Urinary bladder (tissue), 4 donors: Measurements from ENCODE around the gene FHL1. TPM values are rescaled to one million over a fixed set of nuclear protein-coding genes. Genes with fewer than 3 reads are reported as not detected.
"Not testable (repeated sequence)": the region's sequence is repeated elsewhere in the genome, so short reads cannot be mapped to it uniquely, and the experiment has no call there.

ENCODE experiments used
- DNase-seq: peaks from one replicate; pipeline ENCODE4 v3.0.0-alpha.2; 2015; ENCODE audit errors: extremely low spot score
- H3K27ac ChIP-seq: one replicate; pipeline ENCODE4 v1.5.1; 2013; ENCODE audit warnings: low read depth, mild to moderate bottlenecking, moderate library complexity
- H3K36me3 ChIP-seq: one replicate; pipeline ENCODE4 v1.6.1; 2013; ENCODE audit warnings: mild to moderate bottlenecking, moderate library complexity; ENCODE audit not compliant: insufficient read depth
- H3K4me1 ChIP-seq: one replicate; pipeline ENCODE4 v1.6.1; 2013; ENCODE audit warnings: mild to moderate bottlenecking, moderate library complexity; ENCODE audit not compliant: insufficient read depth
- H3K4me3 ChIP-seq: one replicate; pipeline ENCODE4 v1.5.1; 2013; ENCODE audit warnings: low read depth, low read length
- WGBS: extraction: QIAGEN DNeasy Blood & Tissue Kit; methylation state at CpG from one replicate; pipeline ENCODE4 v1.1.7; 2013; 5-methylcytosine and 5-hydroxymethylcytosine counted together
- polyA plus RNA-seq: library from polyadenylated mRNA; stranded (reverse); fragments of 200-250 nt; gene quantifications from one replicate; pipeline ENCODE4 v1.2.3, GENCODE V29; 2013
- total RNA-seq: library from RNA; depleted of rRNA; stranded (reverse); fragments of >200 nt; gene quantifications from one replicate; pipeline ENCODE4 v1.2.3, GENCODE V29; 2014
- donor health status: healthy with polysubstance abuse.
- donor health status: healthy.

Gene FHL1
- total and polyA plus RNA-seq, 2 donors, result 578 to 736 TPM

DNA sequence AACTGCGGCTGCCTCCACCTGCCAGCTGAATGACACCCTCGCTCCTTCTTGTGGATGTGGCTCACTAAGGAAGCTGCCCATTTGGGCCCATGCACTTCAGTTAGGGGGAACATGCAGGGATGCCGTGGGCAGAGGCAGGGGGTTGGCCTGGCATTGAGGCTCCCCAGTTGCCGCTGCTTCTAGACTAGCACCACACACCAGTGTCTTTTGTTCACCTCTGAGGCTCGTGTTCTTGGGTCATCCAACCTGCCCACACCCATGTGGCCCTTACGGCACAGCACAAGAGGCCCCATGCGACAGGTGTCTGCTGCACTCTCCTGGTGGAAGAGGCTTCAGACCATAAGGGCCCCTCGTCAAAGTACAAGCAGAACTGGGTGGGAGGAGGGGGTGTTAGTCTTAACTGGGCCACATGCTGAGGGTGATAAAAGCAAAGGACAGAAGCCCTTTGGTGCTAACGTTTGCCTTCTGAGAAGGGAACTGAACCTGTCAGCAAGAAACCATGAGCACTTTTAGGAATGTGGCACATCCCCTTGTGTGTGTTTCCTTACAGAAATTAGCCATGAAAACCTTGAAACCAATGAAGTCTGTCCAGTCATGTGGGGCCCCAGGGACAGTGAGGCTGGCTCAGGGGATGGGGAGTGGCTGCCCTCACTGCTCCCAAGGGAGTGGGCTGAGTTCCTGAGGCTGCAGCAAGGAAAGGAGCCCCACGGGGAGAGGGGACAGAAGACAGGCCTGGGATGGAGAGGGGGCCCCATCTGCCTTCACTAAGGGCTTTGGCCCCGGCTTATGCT, 64.6 kb downstream of the FHL1 start:
- no peak for DNase-seq
- peaks cover 3% of the 10 kb centered on the region for H3K36me3 ChIP-seq
- no peak overlapping the region for H3K4me3 ChIP-seq
- peak overlapping the region; percentile 38 for H3K27ac ChIP-seq
- no peaks in the 10 kb centered on the region for H3K4me1 ChIP-seq
- 52% methylated on average over 11 of the region's 11 CpGs for WGBS

DNA sequence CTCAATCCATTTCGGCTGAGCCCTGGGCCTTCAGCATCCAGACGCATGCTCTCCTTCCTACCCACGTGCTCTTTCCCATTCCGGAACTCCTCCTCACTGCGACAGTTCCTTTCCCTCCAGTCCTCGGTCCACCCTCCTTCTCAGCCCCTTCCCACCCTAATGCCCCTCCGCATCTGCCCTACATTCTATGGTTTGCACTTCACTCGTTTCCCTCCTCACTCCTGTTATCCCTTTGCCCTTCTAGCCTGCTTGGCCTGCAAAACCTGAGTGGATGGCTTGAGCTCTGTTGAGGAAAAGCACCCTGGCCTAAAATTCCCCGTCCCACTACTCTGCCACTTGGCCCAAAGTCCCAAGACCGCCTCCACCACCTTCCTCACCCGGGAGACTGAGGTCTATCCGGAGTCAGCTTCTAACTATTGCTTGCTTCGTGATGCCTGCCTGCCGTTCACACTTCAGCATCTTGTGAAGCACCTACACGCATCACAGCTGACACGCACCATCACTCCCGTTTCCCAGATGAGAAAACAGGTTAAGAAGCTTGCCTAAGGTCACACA, 65.3 kb downstream of the FHL1 start:
- no peak for DNase-seq
- H3K4me1 ChIP-seq, result no peaks in the 10 kb centered on the region
- H3K4me3 ChIP-seq, result no peak overlapping the region
- H3K27ac ChIP-seq, result peak overlapping the region; percentile 38
- H3K36me3 ChIP-seq, result peaks cover 3% of the 10 kb centered on the region
- 48% methylated on average over 17 of the region's 17 CpGs for WGBS

DNA sequence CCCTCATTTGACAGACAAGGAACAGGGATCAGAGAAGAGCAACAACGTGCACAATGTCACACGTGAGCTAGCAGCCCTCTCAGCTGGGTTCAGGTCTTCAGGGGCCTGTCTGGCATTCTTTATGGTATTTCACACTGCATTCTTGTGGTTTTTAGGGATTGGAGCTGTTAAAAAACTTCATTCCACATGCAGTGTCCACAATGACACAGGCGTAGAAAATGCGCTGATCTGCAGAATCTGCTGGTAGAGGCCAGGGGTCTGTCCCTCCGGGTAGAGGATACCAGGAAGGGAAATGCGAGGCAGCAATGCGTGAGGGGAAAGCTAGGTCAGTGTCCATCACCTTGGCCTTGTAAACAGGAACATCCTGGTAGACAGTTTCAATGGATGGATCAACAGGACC, 67.2 kb downstream of the FHL1 start:
- Histone ChIP-seq H3K4me1 (no peaks in the 10 kb centered on the region), H3K27ac (no peak overlapping the region), H3K4me3 (no peak overlapping the region), H3K36me3 (peaks cover 3% of the 10 kb centered on the region)
- 46% methylated on average over 7 of the region's 7 CpGs for WGBS
- no peak for DNase-seq

GRCh38 chrX:136215559-136215958, 68.2 kb downstream of the FHL1 start:
- peaks cover 3% of the 10 kb centered on the region for H3K36me3 ChIP-seq
- H3K4me3 ChIP-seq, result no peak overlapping the region
- H3K4me1 ChIP-seq, result no peaks in the 10 kb centered on the region
- no peak overlapping the region for H3K27ac ChIP-seq
- no peak for DNase-seq

DNA sequence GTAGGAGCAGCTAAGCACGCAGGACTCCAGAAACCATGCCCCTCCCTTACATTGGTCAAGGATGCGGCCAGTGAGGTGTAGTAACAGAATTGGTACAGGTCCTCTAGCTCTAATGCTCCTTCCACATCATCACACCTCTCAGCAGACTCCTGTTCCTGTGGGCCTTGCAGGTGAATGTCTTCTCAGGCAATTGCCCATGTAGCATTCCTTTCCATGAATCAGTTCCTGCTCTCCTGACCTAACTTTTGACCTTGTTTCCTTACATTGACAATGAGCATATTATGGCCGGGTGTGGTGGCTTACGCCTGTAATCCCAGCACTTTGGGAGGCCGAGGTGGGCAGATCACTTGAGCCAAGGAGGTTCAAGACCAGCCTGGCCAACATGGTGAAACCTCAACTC, 72.6 kb downstream of the FHL1 start:
- Histone ChIP-seq H3K36me3 (no peaks in the 10 kb centered on the region), H3K4me1 (no peaks in the 10 kb centered on the region), H3K4me3 (no peak overlapping the region), H3K27ac (no peak overlapping the region)
- DNase-seq, result no peak
- 89% methylated on average over 5 of the region's 5 CpGs for WGBS

DNA sequence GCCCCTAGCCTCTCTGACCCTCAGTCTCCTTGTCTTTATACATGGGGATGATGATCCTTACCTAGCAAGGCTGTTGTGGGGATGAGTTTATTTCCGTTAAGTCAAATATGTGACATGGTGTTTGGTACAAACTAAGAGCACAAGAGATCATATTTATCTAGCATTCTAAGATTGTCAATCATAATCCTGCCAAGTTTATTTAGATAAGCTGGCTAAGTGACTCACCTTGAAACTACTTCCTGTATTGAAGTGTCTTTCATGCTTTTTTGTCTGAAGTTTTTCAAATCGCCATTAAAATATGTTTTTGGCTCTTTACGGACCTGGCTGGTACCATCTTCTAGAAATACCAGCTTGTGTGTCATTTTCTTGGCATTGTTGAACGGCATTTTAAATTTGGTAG, 73.2 kb downstream of the FHL1 start:
- 92% methylated on average over 4 of the region's 4 CpGs for WGBS
- no peaks in the 10 kb centered on the region for H3K36me3 ChIP-seq
- no peak for DNase-seq
- no peak overlapping the region for H3K27ac ChIP-seq
- no peak overlapping the region for H3K4me3 ChIP-seq
- no peaks in the 10 kb centered on the region for H3K4me1 ChIP-seq

- no peaks in the 10 kb centered on the region for H3K4me1 ChIP-seq
- DNase-seq, result no peak
- no peak overlapping the region for H3K4me3 ChIP-seq
- no peak overlapping the region for H3K27ac ChIP-seq
- H3K36me3 ChIP-seq, result no peaks in the 10 kb centered on the region
- WGBS, result 87% methylated on average over 3 of the region's 3 CpGs
Measured at GRCh38 chrX:136220951-136221350, 73.6 kb downstream of the FHL1 start.

DNA sequence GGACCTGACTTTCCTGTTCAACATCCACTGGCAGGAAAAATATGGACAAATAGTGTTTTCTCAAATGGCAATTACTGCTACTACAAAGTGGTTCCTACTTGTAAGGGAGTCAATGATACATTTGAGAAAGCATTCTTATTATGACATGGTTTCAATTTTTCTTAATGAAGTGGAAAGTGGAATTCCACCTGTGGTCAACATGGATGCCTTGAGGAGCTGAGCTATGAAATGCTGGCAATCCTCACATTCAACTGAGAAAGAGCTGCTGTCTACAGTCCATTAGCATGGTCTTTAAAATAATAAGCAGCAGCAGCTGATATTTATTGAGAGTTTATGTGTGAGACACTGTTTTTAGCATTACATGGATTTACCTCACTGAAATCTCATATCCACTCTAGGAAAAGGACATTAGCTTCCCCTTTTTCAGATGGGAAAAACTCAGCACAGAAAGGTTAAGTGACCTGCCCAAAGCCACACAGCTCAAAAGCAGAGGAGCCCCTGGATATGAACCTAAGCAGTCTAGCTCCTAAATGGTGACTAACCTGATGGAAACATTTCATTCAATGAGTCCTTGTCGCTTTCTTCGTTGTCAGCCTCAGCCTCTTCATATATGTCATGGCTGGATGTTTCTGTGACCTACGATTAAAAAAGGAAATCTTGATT, 74.6 kb downstream of the FHL1 start:
- WGBS, result 96% methylated on average over 3 of the region's 3 CpGs
- Histone ChIP-seq H3K27ac (no peak overlapping the region), H3K36me3 (no peaks in the 10 kb centered on the region), H3K4me3 (no peak overlapping the region), H3K4me1 (no peaks in the 10 kb centered on the region)
- no peak for DNase-seq

- Histone ChIP-seq H3K4me3 (no peak overlapping the region), H3K36me3 (no peaks in the 10 kb centered on the region)
Measured at GRCh38 chrX:136227074-136227473, 79.7 kb downstream of the FHL1 start.

GRCh38 chrX:136227948-136228838, 80.9 kb downstream of the FHL1 start:
- WGBS, result 81% methylated on average over 8 of the region's 8 CpGs
- no peaks in the 10 kb centered on the region for H3K36me3 ChIP-seq

More at GRCh38 chrX:136227074-136227473, 79.7 kb downstream of the FHL1 start:
- no peak for DNase-seq
- Histone ChIP-seq H3K4me1 (no peaks in the 10 kb centered on the region), H3K27ac (no peak overlapping the region)

GRCh38 chrX:136228839-136229207, 81.5 kb downstream of the FHL1 start:
- H3K4me1 ChIP-seq, result no peaks in the 10 kb centered on the region
- DNase-seq, result no peak
- no peak overlapping the region for H3K27ac ChIP-seq
- H3K4me3 ChIP-seq, result no peak overlapping the region
- WGBS, result 80% methylated on average over 3 of the region's 3 CpGs
- no peaks in the 10 kb centered on the region for H3K36me3 ChIP-seq

More at GRCh38 chrX:136227948-136228838, 80.9 kb downstream of the FHL1 start:
- no peak overlapping the region for H3K27ac ChIP-seq
- no peak overlapping the region for H3K4me3 ChIP-seq
- DNase-seq, result no peak
- no peaks in the 10 kb centered on the region for H3K4me1 ChIP-seq

GRCh38 chrX:136237074-136237473, 89.7 kb downstream of the FHL1 start:
- DNase-seq, result no peak
- Histone ChIP-seq H3K4me1 (no peaks in the 10 kb centered on the region), H3K36me3 (no peaks in the 10 kb centered on the region), H3K27ac (no peak overlapping the region), H3K4me3 (no peak overlapping the region)
- WGBS, result 95% methylated on average over 3 of the region's 3 CpGs

DNA sequence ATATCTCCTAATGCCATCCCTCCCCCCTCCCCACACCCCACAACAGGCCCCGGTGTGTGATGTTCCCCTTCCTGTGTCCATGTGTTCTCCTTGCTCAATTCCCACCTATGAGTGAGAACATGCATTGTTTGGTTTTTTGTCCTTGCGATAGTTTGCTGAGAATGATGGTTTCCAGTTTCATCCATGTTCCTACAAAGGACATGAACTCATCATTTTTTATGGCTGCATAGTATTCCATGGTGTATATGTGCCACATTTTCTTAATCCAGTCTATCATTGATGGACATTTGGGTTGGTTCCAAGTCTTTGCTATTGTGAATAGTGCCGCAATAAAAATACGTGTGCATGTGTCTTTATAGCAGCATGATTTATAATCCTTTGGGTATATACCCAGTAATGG, 90.5 kb downstream of the FHL1 start:
- not testable (repeated sequence) for H3K4me3 ChIP-seq, H3K27ac ChIP-seq, H3K4me1 ChIP-seq, H3K36me3 ChIP-seq, DNase-seq
- WGBS, result 93% methylated on average over 2 of the region's 4 CpGs
